Activated naive CD8-positive, alpha-beta T cell treated with anti-CD3 and anti-CD28 coated beads, Interleukin-2, amount 10 ng/mL, durations not matched to agents 7 days and 5 days (primary cell): ENCODE data around the gene CHAT. TPM values are rescaled to one million over a fixed set of nuclear protein-coding genes. Genes with fewer than 3 reads are reported as not detected.

Experiments used
- ATAC-seq: fragments of 150-1000 bp; cut with Tn5 transposase; one replicate; pipeline ENCODE4 v1.10.0; 2021; ENCODE audit warnings: low read depth, moderate library complexity
- POLR2A ChIA-PET: fragments of 350-600 bp; sonication (Branson Sonifier 250); formaldehyde crosslinking; loops from one replicate; lab custom pipeline; 2021; ENCODE audit warnings: antibody characterized with exemption; lab: Charles Lee
- DNase-seq: peaks from one replicate; pipeline ENCODE4 v3.0.0; 2021
- H3K27ac Mint-ChIP-seq: one replicate; pipeline ENCODE4 v1.8.0; 2022; ENCODE audit warnings: mild to moderate bottlenecking, mixed read lengths
- H3K27me3 Mint-ChIP-seq: one replicate; pipeline ENCODE4 v1.8.0; 2022; ENCODE audit warnings: mild to moderate bottlenecking, moderate library complexity, mixed read lengths
- H3K36me3 Mint-ChIP-seq: one replicate; pipeline ENCODE4 v1.8.0; 2021; ENCODE audit warnings: mild to moderate bottlenecking, mixed read lengths
- H3K4me1 Mint-ChIP-seq: one replicate; pipeline ENCODE4 v1.8.0; 2021; ENCODE audit warnings: mixed read lengths
- H3K4me3 Mint-ChIP-seq: one replicate; pipeline ENCODE4 v1.8.0; 2022; ENCODE audit warnings: mild to moderate bottlenecking, moderate library complexity, mixed read lengths
- H3K9me3 Mint-ChIP-seq: one replicate; pipeline ENCODE4 v1.8.0; 2021; ENCODE audit warnings: mixed read lengths
- total RNA-seq, 2 experiments: library from RNA; stranded (reverse); gene quantifications; one replicate each; pipeline ENCODE4 v1.2.3, GENCODE V29; 2021

Gene CHAT
- total RNA-seq, 2 experiments from 2014 or later, result not detected

DNA sequence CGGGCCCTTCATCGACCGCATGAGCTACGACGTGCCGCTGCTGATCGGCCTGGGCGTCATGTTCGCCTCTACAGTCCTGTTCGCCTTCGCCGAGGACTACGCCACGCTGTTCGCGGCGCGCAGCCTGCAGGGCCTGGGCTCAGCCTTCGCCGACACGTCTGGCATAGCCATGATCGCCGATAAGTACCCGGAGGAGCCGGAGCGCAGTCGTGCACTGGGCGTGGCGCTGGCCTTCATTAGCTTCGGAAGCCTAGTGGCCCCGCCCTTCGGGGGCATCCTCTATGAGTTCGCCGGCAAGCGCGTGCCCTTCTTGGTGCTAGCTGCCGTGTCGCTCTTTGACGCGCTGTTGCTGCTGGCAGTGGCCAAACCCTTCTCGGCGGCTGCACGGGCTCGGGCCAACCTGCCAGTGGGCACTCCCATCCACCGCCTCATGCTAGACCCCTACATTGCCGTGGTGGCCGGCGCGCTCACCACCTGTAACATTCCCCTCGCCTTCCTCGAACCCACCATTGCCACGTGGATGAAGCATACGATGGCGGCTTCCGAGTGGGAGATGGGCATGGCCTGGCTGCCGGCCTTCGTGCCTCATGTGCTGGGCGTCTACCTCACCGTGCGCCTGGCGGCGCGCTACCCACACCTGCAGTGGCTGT, 2.5 kb upstream of the CHAT start:
- no peak overlapping the region for H3K4me3 Mint-ChIP-seq

DNA sequence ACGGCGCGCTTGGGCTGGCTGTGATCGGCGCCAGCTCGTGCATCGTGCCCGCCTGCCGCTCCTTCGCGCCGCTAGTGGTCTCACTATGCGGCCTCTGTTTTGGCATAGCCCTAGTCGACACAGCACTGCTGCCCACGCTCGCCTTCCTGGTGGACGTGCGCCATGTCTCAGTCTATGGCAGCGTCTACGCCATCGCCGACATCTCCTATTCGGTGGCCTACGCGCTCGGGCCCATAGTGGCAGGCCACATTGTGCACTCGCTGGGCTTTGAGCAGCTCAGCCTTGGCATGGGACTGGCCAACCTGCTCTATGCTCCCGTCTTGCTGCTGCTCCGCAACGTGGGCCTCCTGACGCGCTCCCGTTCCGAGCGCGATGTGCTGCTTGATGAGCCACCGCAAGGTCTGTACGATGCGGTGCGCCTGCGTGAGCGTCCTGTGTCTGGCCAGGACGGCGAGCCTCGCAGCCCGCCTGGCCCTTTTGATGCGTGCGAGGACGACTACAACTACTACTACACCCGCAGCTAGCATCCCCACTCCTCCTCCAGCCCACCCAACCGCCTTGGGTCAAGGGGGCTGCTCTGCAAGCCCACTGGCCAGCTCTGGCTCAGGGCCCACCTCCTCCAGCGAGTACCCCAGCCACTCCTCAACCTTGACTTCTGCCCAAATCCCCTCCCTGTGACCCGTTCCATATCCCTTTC, 1.9 kb upstream of the CHAT start:
- H3K27ac Mint-ChIP-seq, result peak overlapping the region; percentile 83
- peaks cover 5% of the 10 kb centered on the region for H3K4me1 Mint-ChIP-seq
- peaks cover 8% of the 10 kb centered on the region for H3K9me3 Mint-ChIP-seq
- H3K36me3 Mint-ChIP-seq, result peaks cover 8% of the 10 kb centered on the region
- DNase-seq, result no peak
- no peak for ATAC-seq
- H3K4me3 Mint-ChIP-seq, result peak overlapping the region; percentile 44
- H3K27me3 Mint-ChIP-seq, result peaks cover 78% of the 10 kb centered on the region
- POLR2A ChIA-PET, result no interaction called here

More for the DNA sequence above, 2.5 kb upstream of the CHAT start:
- no peak for ATAC-seq
- Mint-ChIP-seq H3K9me3 (peaks cover 8% of the 10 kb centered on the region), H3K27ac (peak overlapping the region; percentile 76), H3K4me1 (peaks cover 5% of the 10 kb centered on the region), H3K27me3 (peaks cover 80% of the 10 kb centered on the region), H3K36me3 (peaks cover 8% of the 10 kb centered on the region)
- DNase-seq, result peak; percentile 41
- POLR2A ChIA-PET, result no interaction called here

DNA sequence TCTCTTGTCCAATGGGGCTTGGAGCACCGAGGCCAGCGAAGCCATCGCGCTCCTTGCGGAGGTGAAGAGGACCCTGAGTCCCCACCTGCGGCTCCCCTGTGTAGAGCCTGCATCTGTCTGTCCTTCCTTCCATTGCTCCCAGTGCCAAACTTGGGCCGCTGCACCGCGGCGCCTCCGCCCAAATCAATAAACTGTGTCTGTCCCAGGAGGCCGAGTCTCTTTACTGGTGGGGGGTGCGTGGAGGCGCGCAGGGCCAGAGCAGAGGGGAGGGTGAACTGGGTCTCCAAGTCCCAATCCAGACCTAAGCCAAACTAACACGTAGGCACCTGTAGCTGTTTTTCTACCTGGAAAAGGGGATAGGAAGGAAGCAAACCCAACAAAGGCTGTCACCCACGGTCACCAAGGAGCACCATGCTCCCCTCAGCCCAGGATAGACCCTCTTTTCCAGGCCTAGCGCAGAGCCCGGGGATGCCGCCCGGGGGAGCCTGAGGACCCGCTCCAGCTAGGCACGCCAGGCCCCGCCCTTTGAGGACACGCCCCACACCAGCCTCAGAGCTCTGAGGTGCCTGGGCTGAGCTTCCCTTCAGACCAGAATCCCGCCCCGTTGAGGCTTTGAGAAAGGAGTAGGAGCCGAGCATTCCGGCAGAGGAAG, 1.2 kb upstream of the CHAT start:
- Mint-ChIP-seq H3K4me1 (peaks cover 5% of the 10 kb centered on the region), H3K36me3 (peaks cover 8% of the 10 kb centered on the region), H3K27me3 (peaks cover 77% of the 10 kb centered on the region), H3K4me3 (no peak overlapping the region), H3K9me3 (peaks cover 8% of the 10 kb centered on the region), H3K27ac (peak overlapping the region; percentile 83)
- ATAC-seq (no peak), DNase-seq (no peak)
- POLR2A ChIA-PET, result no interaction called here

DNA sequence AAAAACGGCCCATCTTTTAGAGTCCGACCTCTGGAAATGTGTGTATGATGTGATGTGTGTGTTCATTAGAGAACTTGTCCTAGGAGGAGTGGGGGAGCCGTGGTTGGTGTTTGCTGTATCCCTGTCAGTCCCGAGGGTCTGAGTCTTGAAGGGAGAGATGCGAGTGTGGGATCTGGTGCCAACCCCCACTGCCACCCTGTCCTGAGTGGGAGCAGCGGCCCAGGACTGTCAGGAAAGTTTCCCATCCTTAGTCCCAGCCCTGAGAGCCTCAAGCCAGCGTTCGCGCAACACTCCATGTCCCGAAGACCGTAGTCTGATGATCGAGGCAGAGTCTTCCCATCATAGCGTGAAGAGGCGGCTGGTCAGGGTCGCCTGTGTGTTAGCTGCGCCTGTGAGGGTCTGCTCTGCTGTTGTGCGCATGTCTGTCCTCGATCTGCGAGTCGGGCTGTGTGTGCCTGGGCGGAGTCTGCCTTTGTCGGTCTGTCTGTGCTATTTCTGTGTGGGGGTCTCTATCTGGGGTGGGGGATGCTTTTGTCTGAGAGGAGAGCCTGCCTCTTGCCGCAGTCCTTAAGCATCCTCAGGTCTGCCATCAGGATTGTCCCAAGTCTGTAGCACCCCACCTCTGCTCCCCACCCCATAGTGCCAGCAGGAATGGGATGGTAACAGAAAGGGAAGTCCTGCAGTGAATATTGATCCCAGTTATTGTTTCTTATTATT, 514 bp upstream of the CHAT start:
- H3K4me1 Mint-ChIP-seq, result peaks cover 5% of the 10 kb centered on the region
- peaks cover 8% of the 10 kb centered on the region for H3K9me3 Mint-ChIP-seq
- no peak for ATAC-seq

DNA sequence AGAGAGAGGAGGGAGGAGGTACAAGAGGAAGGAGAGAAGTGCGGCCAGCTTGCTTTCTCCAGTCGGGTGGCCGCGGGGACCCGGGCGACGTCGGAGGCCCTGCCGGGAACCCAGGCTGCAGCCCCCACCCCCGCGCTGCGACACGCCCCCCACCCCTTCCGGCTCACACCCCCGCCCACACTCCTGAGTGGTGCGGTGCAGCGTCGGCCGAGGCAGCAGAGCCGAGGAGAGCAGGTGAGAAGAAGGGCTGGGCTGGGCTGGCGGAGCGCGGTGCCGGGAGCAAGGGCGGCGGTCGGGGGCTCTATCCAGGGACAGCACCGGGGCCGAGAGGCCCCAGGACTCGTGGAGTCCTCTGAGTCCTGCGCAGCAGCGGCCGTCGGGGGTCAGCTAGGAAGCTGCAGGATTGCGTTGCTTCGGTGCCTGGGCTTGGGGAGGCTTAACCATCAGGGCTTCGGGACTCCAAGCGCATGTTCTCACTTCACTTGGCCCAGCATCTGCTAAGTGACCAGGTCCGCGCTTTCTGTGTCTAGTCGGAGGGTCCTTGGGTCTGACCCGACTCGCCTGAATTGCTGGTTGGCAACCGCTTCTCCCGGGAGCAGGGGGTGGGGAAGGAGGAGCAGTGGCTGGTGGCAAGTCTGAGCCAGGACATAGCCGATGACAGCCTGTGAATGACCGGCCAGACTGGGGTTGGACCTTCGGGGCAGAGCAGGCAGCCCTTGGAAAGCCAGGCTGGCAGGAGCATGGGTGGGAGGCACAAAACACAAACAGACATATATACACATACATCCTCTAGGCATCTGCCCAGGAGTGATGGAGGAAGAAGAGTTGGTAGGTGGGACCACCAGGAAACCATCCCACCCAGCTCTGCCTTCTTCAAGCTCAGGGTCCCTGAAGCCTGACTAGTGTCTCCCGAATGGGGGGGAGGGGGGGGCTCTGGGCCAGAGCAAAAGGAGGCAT, 683 bp downstream of the CHAT start:
- peaks cover 8% of the 10 kb centered on the region for H3K9me3 Mint-ChIP-seq
- H3K27ac Mint-ChIP-seq, result no peak overlapping the region
- H3K27me3 Mint-ChIP-seq, result peaks cover 67% of the 10 kb centered on the region
- peaks cover 5% of the 10 kb centered on the region for H3K4me1 Mint-ChIP-seq
- POLR2A ChIA-PET, result no interaction called here
- H3K4me3 Mint-ChIP-seq, result no peak overlapping the region
- no peak for ATAC-seq
- no peak for DNase-seq
- peaks cover 8% of the 10 kb centered on the region for H3K36me3 Mint-ChIP-seq

More for the DNA sequence above, 514 bp upstream of the CHAT start:
- Mint-ChIP-seq H3K27me3 (peaks cover 75% of the 10 kb centered on the region), H3K36me3 (peaks cover 8% of the 10 kb centered on the region), H3K4me3 (no peak overlapping the region), H3K27ac (no peak overlapping the region)
- POLR2A ChIA-PET, result no interaction called here
- DNase-seq, result no peak

DNA sequence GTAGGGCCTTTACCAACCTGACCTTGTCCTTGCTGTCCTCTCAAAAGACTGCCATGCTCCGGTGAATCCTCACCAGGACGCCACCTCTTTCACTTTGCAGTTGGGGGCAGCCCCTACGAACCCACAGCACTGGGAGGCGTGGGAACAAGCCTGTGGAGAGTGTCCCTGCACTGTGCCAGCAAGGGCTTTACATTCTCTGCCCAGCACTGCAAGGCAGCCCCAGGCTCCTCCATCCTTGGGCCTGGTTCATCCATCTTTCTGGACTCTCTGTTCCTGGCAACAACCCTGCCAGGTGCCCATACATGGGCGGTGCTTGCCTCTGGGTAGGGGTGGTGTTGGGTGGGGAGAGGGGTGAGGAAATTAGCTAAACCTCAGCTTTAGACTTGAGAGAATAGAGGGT, 1.4 kb downstream of the CHAT start:
- Mint-ChIP-seq H3K27me3 (peaks cover 64% of the 10 kb centered on the region), H3K36me3 (peaks cover 8% of the 10 kb centered on the region), H3K4me3 (no peak overlapping the region), H3K4me1 (peaks cover 5% of the 10 kb centered on the region), H3K27ac (no peak overlapping the region), H3K9me3 (peaks cover 8% of the 10 kb centered on the region)
- ATAC-seq, result peak; percentile 14
- POLR2A ChIA-PET, result no interaction called here
- no peak for DNase-seq

DNA sequence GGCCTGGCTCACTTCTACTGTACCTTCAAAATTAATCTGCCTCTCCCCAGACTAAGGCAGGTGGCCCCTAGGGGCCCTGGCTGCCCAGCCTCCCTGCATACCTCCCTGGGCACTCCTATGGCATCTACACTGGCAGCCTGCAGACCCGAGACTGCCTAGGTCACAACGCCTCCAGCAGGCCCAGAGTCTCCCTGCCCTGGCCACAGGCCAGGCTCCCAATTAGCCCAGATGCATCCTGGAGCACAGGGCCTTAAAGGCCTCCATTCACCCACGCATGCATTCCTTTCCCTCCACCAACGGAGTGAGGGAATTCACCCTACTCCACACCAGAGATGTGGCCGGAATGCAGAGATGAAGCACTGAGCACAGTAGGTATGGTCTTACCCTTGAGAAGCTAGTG, 1.9 kb downstream of the CHAT start:
- POLR2A ChIA-PET, result no interaction called here
- DNase-seq (no peak), ATAC-seq (no peak)
- H3K4me3 Mint-ChIP-seq, result no peak overlapping the region
- H3K27ac Mint-ChIP-seq, result no peak overlapping the region
- H3K36me3 Mint-ChIP-seq, result peaks cover 8% of the 10 kb centered on the region
- H3K9me3 Mint-ChIP-seq, result peaks cover 8% of the 10 kb centered on the region
- H3K4me1 Mint-ChIP-seq, result peaks cover 5% of the 10 kb centered on the region
- peaks cover 64% of the 10 kb centered on the region for H3K27me3 Mint-ChIP-seq

DNA sequence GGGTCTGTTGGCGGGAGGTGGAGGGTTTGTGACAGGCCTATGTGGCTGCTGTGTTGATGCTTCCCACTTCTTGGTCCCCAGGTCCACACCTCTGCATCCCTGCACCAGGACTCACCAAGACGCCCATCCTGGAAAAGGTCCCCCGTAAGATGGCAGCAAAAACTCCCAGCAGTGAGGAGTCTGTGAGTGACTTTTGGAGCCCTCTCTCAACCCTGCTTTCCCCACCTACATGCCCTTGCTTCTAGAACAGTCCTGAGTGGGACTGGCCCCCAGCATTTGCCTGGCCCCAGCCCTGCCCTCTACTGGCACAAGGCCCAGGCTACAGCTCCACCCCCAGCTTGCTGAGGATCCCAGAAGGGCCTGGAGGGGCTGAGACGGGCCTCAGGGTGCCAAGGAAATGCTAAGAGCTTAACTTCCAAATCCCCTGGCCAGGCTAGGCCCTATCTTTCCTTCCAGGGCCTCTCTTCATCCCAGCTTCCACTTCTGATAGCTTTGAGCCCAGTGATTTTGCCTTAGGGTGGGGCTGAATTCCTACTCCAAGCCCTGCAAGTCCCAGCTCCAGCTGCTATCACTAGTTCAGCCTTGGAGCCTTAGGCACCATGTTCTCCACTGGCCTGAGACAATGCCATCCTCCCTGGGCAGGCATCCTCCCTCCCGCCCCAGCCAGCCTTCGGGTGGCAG, 2.7 kb downstream of the CHAT start:
- peaks cover 56% of the 10 kb centered on the region for H3K27me3 Mint-ChIP-seq
- POLR2A ChIA-PET, result no interaction called here
- H3K9me3 Mint-ChIP-seq, result peaks cover 8% of the 10 kb centered on the region
- no peak overlapping the region for H3K27ac Mint-ChIP-seq
- H3K4me1 Mint-ChIP-seq, result peaks cover 5% of the 10 kb centered on the region
- H3K4me3 Mint-ChIP-seq, result no peak overlapping the region
- DNase-seq (no peak), ATAC-seq (no peak)
- peaks cover 8% of the 10 kb centered on the region for H3K36me3 Mint-ChIP-seq

DNA sequence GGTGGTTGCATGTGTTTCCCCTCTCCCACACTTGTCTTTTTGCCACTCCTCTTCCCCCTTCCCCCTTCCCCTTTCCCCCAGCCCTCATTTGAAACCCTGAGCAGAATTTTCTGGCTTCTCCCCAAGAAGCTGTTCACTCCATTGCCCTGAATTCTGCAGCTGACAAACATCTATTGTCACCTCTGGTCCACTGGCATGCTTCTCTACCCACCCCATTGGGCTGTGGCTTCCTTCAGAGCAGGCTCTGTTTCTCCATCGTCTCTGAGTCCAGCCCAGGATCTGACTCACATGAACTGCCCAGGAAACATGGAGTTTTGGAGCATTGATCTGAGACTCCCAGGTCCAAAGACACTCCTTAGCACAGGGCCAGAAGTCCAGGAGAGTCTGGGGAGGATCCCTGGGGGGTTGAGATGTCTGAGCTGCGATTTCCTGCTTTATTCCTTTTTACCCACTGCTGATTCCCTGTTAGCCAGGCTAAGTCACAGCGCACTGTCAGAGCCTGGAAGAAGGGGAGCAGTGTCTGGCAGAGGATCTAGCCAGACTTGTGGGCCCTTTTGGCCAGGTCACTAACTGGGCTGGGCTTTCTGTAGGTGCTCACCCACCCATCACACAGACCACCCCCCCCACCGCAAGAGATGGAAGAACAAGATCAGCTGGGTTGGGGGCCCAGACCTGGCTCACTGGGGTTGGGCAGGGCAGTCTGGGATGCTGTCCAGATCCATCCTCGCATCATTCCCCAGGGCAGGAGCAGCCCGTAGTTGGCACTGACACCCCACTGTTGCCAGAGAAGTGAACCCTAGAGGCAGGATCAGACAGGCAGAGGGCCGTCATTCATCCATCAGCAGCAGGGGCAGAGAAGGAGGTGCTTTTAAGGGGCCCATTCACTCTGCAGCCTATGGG, 3.5 kb downstream of the CHAT start:
- H3K27me3 Mint-ChIP-seq, result peaks cover 50% of the 10 kb centered on the region

DNA sequence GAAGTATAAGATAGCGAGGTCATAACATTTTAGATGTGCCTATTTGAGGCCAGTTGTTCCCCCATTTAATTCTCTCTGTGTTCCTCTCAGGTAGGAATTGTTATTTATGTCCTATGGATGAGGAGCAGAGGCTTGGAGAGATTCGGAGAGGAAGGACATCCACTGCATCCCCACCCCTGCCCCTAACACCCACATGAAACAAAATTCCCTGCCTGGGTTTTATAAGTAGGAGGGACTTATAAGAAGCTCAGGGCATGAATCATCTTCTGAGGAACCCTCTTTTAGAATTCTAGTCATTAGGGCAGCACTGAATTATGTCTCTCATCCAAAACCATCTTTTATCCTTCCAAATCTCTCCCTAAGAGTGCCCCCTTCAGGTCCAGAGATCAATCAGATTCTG, 5.0 kb downstream of the CHAT start:
- no peak for ATAC-seq
- H3K9me3 Mint-ChIP-seq, result no peaks in the 10 kb centered on the region
- POLR2A ChIA-PET, result no interaction called here
- peaks cover 35% of the 10 kb centered on the region for H3K27me3 Mint-ChIP-seq
- DNase-seq, result no peak
- no peaks in the 10 kb centered on the region for H3K4me1 Mint-ChIP-seq
- H3K4me3 Mint-ChIP-seq, result no peak overlapping the region
- H3K27ac Mint-ChIP-seq, result no peak overlapping the region
- no peaks in the 10 kb centered on the region for H3K36me3 Mint-ChIP-seq

More for the DNA sequence above, 3.5 kb downstream of the CHAT start:
- POLR2A ChIA-PET, result no interaction called here
- ATAC-seq, result no peak
- Mint-ChIP-seq H3K4me3 (no peak overlapping the region), H3K27ac (no peak overlapping the region), H3K36me3 (peaks cover 2% of the 10 kb centered on the region), H3K4me1 (peaks cover under 1% of the 10 kb centered on the region), H3K9me3 (peaks cover 2% of the 10 kb centered on the region)
- DNase-seq, result no peak

DNA sequence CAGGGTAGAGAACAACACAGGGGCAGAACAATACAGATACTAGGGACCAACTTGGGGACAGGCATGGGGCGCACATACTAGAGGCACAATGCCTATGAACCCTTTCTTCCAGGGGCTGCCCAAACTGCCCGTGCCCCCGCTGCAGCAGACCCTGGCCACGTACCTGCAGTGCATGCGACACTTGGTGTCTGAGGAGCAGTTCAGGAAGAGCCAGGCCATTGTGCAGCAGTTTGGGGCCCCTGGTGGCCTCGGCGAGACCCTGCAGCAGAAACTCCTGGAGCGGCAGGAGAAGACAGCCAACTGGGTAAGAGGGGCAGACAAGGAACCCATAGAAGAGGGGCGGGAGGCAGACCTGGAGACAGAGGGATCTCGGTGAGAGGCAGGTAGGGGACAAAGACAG, 5.8 kb downstream of the CHAT start:
- POLR2A ChIA-PET, result no interaction called here
- DNase-seq (peak; percentile 15), ATAC-seq (no peak)
- no peak overlapping the region for H3K27ac Mint-ChIP-seq
- H3K9me3 Mint-ChIP-seq, result no peaks in the 10 kb centered on the region
- H3K36me3 Mint-ChIP-seq, result no peaks in the 10 kb centered on the region
- peaks cover 30% of the 10 kb centered on the region for H3K27me3 Mint-ChIP-seq
- H3K4me1 Mint-ChIP-seq, result no peaks in the 10 kb centered on the region
- no peak overlapping the region for H3K4me3 Mint-ChIP-seq
